HG02642 (cell line): ENCODE results near the gene ZBTB7A.

Experiments used
- ATAC-seq: cut with Tn5 transposase; IDR thresholded peaks from one replicate; pipeline ENCODE4 v1.9.1; 2021; ENCODE audit warnings: mild to moderate bottlenecking; ENCODE audit not compliant: unreplicated experiment, poor library complexity

ZBTB7A gene

GRCh38 chr19:4069331-4069959 is 2.7 kb upstream of the ZBTB7A start:
- no peak for ATAC-seq

- no peak for ATAC-seq
Observed at GRCh38 chr19:4068047-4068966, 1.6 kb upstream of the ZBTB7A start.

- no peak for ATAC-seq
Observed at GRCh38 chr19:4067396-4068046, 822 bp upstream of the ZBTB7A start.

- no peak for ATAC-seq
Observed at GRCh38 chr19:4066176-4066606, 508 bp downstream of the ZBTB7A start.

- peak; percentile 74 for ATAC-seq
Observed at GRCh38 chr19:4065430-4066175, 1.1 kb downstream of the ZBTB7A start.

GRCh38 chr19:4064496-4065260 is 2.0 kb downstream of the ZBTB7A start:
- ATAC-seq = peak; percentile 4

GRCh38 chr19:4064149-4064495 is 2.6 kb downstream of the ZBTB7A start:
- no peak for ATAC-seq

GRCh38 chr19:4063369-4064148 is 3.1 kb downstream of the ZBTB7A start:
- no peak for ATAC-seq

- ATAC-seq = no peak
Observed at GRCh38 chr19:4062419-4063368, 4.0 kb downstream of the ZBTB7A start.

- ATAC-seq = no peak
Observed at GRCh38 chr19:4061683-4062418, 4.8 kb downstream of the ZBTB7A start.

- no peak for ATAC-seq
Observed at GRCh38 chr19:4061178-4061682, 5.5 kb downstream of the ZBTB7A start.

GRCh38 chr19:4060621-4061177 is 6.0 kb downstream of the ZBTB7A start:
- no peak for ATAC-seq

- no peak for ATAC-seq
Observed at GRCh38 chr19:4059891-4060620, 6.6 kb downstream of the ZBTB7A start.

GRCh38 chr19:4059453-4059871 is 7.2 kb downstream of the ZBTB7A start:
- ATAC-seq = no peak

- no peak for ATAC-seq
Observed at GRCh38 chr19:4058693-4059452, 7.8 kb downstream of the ZBTB7A start.
